ENCODE data around the gene PLEKHN1.

GRCh38 chr1:972726-973458, 6.6 kb downstream of the PLEKHN1 start:
- TF ChIP-seq CTCF (conservative IDR thresholded peaks at IDR 0.05; ENCODE audit: low read depth, low read length) (no peak), EZH2 (IDR thresholded peaks at IDR 0.05; ENCODE audit: borderline replicate concordance, low read depth, low read length, poor library complexity, severe bottlenecking) (no peak)

Measured in A673 (cell line).